NT2/D1 (cell line): ENCODE measurements around the gene KRTAP9-8.
"Not testable (repeated sequence)": the region's sequence is repeated elsewhere in the genome, so short reads cannot be mapped to it uniquely, and the experiment has no call there.

ENCODE experiments used
- DNase-seq: peaks from one replicate; pipeline ENCODE4 v3.0.0-alpha.2; 2011; ENCODE audit warnings: low read depth, low spot score
- H3K27me3 ChIP-seq: 2 replicates; pipeline ENCODE4 v1.6.0; 2011; ENCODE audit warnings: mild to moderate bottlenecking; ENCODE audit not compliant: insufficient read length, insufficient read depth
- H3K36me3 ChIP-seq: 2 replicates; pipeline ENCODE4 v1.6.1; 2011; ENCODE audit warnings: mild to moderate bottlenecking, low read length, mixed read lengths; ENCODE audit not compliant: insufficient read depth, insufficient read length
- H3K4me1 ChIP-seq: 2 replicates; pipeline ENCODE4 v1.5.1; 2011; ENCODE audit not compliant: insufficient read depth, insufficient read length
- H3K4me3 ChIP-seq: 2 replicates; pipeline ENCODE4 v1.5.1; 2011; ENCODE audit warnings: low read depth; ENCODE audit not compliant: insufficient read length
- H3K9ac ChIP-seq: 2 replicates; pipeline ENCODE4 v1.6.0; 2011; ENCODE audit warnings: low read depth; ENCODE audit not compliant: insufficient read length
- H3K9me3 ChIP-seq: 2 replicates; pipeline ENCODE4 v1.5.1; 2011; ENCODE audit warnings: mild to moderate bottlenecking, low read length; ENCODE audit not compliant: insufficient read depth
- SUZ12 ChIP-seq: IDR thresholded peaks from 2 replicates; pipeline ENCODE4 v1.6.1; 2011; ENCODE audit not compliant: insufficient read length, insufficient read depth; ENCODE audit errors: extremely low read depth
- YY1 ChIP-seq: IDR thresholded peaks from 2 replicates; pipeline ENCODE4 v1.6.1; 2011; ENCODE audit not compliant: insufficient read length, insufficient read depth
- ZNF274 ChIP-seq: IDR thresholded peaks from 2 replicates; pipeline ENCODE4 v1.6.1; 2011; ENCODE audit warnings: mild to moderate bottlenecking, low read depth, low read length

The KRTAP9-8 gene

GRCh38 chr17:41237949-41238437 lies at the start of gene KRTAP9-8:
Gene KRTAP9-8 (plus strand): TSS chr17:41237999. CDS start chr17:41238052, 53 bp downstream.
- H3K4me1 ChIP-seq, H3K4me3 ChIP-seq, DNase-seq, H3K36me3 ChIP-seq, H3K9ac ChIP-seq, H3K27me3 ChIP-seq: not testable (repeated sequence)
- peaks cover 10% of the 10 kb centered on the region; the same call in 1 of the 2 replicates for H3K9me3 ChIP-seq

- H3K9me3 ChIP-seq, H3K27me3 ChIP-seq, H3K4me3 ChIP-seq, DNase-seq, H3K4me1 ChIP-seq, H3K9ac ChIP-seq, H3K36me3 ChIP-seq: not testable (repeated sequence)
Observed at GRCh38 chr17:41189837-41190318, 47.9 kb upstream of the KRTAP9-8 start, which contains the start of gene KRTAP9-1. Gene KRTAP9-1 (plus strand): TSS chr17:41189887. CDS start chr17:41189887, 0 bp downstream.

- Histone ChIP-seq H3K9me3 (0 out of 2 replicates have a peak, but pooled peaks cover 3% of the 10 kb centered on the region), H3K4me1 (no peaks in the 10 kb centered on the region), H3K9ac (no peak overlapping the region), H3K36me3 (no peaks in the 10 kb centered on the region), H3K27me3 (no peaks in the 10 kb centered on the region), H3K4me3 (no peak overlapping the region)
- DNase-seq, result no peak
- TF ChIP-seq YY1 (no peak), SUZ12 (no peak), ZNF274 (no peak)
Observed at GRCh38 chr17:41190328-41190727, 47.5 kb upstream of the KRTAP9-8 start.

- no peaks in the 10 kb centered on the region for H3K27me3 ChIP-seq
- no peak for TF ChIP-seq ZNF274
- DNase-seq, result no peak
- no peaks in the 10 kb centered on the region for H3K4me1 ChIP-seq
- no peak overlapping the region for H3K4me3 ChIP-seq
- no peaks in the 10 kb centered on the region for H3K36me3 ChIP-seq
- H3K9ac ChIP-seq, result no peak overlapping the region
- peaks cover 3% of the 10 kb centered on the region; the same call in 1 of the 2 replicates for H3K9me3 ChIP-seq
Observed at GRCh38 chr17:41196068-41196467, 41.7 kb upstream of the KRTAP9-8 start.

- H3K4me3 ChIP-seq, result no peak overlapping the region
- TF ChIP-seq ZNF274 (no peak), YY1 (no peak), SUZ12 (no peak)
- no peaks in the 10 kb centered on the region for H3K4me1 ChIP-seq
- H3K36me3 ChIP-seq, result no peaks in the 10 kb centered on the region
- H3K9ac ChIP-seq, result no peak overlapping the region
- DNase-seq, result no peak
- H3K9me3 ChIP-seq, result peaks cover 3% of the 10 kb centered on the region; the same call in 1 of the 2 replicates
- H3K27me3 ChIP-seq, result no peaks in the 10 kb centered on the region
Observed at GRCh38 chr17:41199421-41200078, 38.2 kb upstream of the KRTAP9-8 start.

- no peak overlapping the region for H3K9ac ChIP-seq
- no peaks in the 10 kb centered on the region for H3K4me1 ChIP-seq
- no peak for DNase-seq
- no peaks in the 10 kb centered on the region for H3K27me3 ChIP-seq
- TF ChIP-seq YY1, result no peak
- H3K9me3 ChIP-seq, result peaks cover 12% of the 10 kb centered on the region
- no peak overlapping the region for H3K4me3 ChIP-seq
- H3K36me3 ChIP-seq, result no peaks in the 10 kb centered on the region
Observed at GRCh38 chr17:41211845-41212466, 25.8 kb upstream of the KRTAP9-8 start.

- Histone ChIP-seq H3K36me3 (no peaks in the 10 kb centered on the region), H3K4me1 (no peaks in the 10 kb centered on the region), H3K4me3 (no peak overlapping the region), H3K9ac (no peak overlapping the region), H3K9me3 (peaks cover 6% of the 10 kb centered on the region; the same call in 1 of the 2 replicates), H3K27me3 (no peaks in the 10 kb centered on the region)
- DNase-seq, result no peak
- TF ChIP-seq ZNF274 (no peak), SUZ12 (no peak), YY1 (no peak)
Observed at GRCh38 chr17:41212524-41213169, 25.2 kb upstream of the KRTAP9-8 start.
